ENCODE data around the gene SND1.

- no peak for TF ChIP-seq POLR2A (IDR thresholded peaks at IDR 0.05; ENCODE audit: low read depth, low read length)
- TF ChIP-seq, protein P1, sequence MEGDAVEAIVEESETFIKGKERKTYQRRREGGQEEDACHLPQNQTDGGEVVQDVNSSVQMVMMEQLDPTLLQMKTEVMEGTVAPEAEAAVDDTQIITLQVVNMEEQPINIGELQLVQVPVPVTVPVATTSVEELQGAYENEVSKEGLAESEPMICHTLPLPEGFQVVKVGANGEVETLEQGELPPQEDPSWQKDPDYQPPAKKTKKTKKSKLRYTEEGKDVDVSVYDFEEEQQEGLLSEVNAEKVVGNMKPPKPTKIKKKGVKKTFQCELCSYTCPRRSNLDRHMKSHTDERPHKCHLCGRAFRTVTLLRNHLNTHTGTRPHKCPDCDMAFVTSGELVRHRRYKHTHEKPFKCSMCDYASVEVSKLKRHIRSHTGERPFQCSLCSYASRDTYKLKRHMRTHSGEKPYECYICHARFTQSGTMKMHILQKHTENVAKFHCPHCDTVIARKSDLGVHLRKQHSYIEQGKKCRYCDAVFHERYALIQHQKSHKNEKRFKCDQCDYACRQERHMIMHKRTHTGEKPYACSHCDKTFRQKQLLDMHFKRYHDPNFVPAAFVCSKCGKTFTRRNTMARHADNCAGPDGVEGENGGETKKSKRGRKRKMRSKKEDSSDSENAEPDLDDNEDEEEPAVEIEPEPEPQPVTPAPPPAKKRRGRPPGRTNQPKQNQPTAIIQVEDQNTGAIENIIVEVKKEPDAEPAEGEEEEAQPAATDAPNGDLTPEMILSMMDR (conservative IDR thresholded peaks at IDR 0.05; ENCODE audit: low read depth, low read length): no peak
- TF ChIP-seq FOS (IDR thresholded peaks at IDR 0.05; ENCODE audit: low read depth, low read length): no peak
- TF ChIP-seq MAFK (IDR thresholded peaks at IDR 0.05; ENCODE audit: low read depth, low read length): no peak
These were observed 106.1 kb downstream of the SND1 start for GRCh38 chr7:127758105-127758504.
